ENCODE results near the gene LMF1.

GRCh38 chr16:828891-829290 is 141.9 kb downstream of the LMF1 start:
- TF ChIP-seq, protein P1, sequence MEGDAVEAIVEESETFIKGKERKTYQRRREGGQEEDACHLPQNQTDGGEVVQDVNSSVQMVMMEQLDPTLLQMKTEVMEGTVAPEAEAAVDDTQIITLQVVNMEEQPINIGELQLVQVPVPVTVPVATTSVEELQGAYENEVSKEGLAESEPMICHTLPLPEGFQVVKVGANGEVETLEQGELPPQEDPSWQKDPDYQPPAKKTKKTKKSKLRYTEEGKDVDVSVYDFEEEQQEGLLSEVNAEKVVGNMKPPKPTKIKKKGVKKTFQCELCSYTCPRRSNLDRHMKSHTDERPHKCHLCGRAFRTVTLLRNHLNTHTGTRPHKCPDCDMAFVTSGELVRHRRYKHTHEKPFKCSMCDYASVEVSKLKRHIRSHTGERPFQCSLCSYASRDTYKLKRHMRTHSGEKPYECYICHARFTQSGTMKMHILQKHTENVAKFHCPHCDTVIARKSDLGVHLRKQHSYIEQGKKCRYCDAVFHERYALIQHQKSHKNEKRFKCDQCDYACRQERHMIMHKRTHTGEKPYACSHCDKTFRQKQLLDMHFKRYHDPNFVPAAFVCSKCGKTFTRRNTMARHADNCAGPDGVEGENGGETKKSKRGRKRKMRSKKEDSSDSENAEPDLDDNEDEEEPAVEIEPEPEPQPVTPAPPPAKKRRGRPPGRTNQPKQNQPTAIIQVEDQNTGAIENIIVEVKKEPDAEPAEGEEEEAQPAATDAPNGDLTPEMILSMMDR (IDR thresholded peaks at IDR 0.05) = no peak
- TF ChIP-seq POLR2A (IDR thresholded peaks at IDR 0.05) = no peak

All from vagina (tissue), 2 donors.